ENCODE measurements around the gene ZBTB6. TPM values are rescaled to one million over a fixed set of nuclear protein-coding genes. Genes with fewer than 3 reads are reported as not detected.

ZBTB6 gene
- total RNA-seq, 2 experiments from 2014 or later = 7.7 to 8.0 TPM

GRCh38 chr9:122940749-122941581 lies 27.8 kb upstream of the ZBTB6 start, which contains the start of gene RABGAP1:
Gene RABGAP1 (plus strand): TSS chr9:122941020. CDS start chr9:122957060, 16,040 bp downstream.
- Mint-ChIP-seq H3K4me3 (peak within 1 kb of the TSS; percentile 96), H3K27ac (peak within 1 kb of the TSS; percentile 83), H3K4me1 (ENCODE audit: low read depth) (peaks cover 38% of the 10 kb centered on the region), H3K36me3 (ENCODE audit: low read depth) (peaks cover 14% of the 10 kb centered on the region), H3K9me3 (no peaks in the 10 kb centered on the region), H3K27me3 (ENCODE audit: low read depth) (no peaks in the 10 kb centered on the region)
- CTCF ChIA-PET = interaction anchor here (1.0 to 1.6 kb wide), 3 partner anchors 12 to 1596 kb away, joined by 4 read pairs; no protein-coding TSS in a partner anchor
- intact Hi-C loops (cut with micrococcal nuclease) = loop anchor here (1.0 to 5.0 kb wide), 7 partner anchors 10 to 381 kb away; partner anchors contain the start of genes PDCL, RC3H2, STRBP and ZBTB26
- DNase-seq = peak; percentile 99

GRCh38 chr9:122940454-122940748 lies 27.3 kb upstream of the ZBTB6 start:
- H3K9me3 Mint-ChIP-seq = no peaks in the 10 kb centered on the region
- peak overlapping the region; percentile 96 for H3K4me3 Mint-ChIP-seq
- CTCF ChIA-PET = interaction anchor here (1.0 to 1.6 kb wide), 3 partner anchors 11 to 1597 kb away, joined by 4 read pairs; no protein-coding TSS in a partner anchor
- peaks cover 14% of the 10 kb centered on the region for H3K36me3 Mint-ChIP-seq (ENCODE audit: low read depth)
- peak overlapping the region; percentile 71 for H3K27ac Mint-ChIP-seq
- intact Hi-C loops (cut with micrococcal nuclease) = loop anchor here (1.0 to 5.0 kb wide), 7 partner anchors 9 to 382 kb away; partner anchors contain the start of genes PDCL, RC3H2, STRBP and ZBTB26
- no peaks in the 10 kb centered on the region for H3K27me3 Mint-ChIP-seq (ENCODE audit: low read depth)
- peaks cover 32% of the 10 kb centered on the region for H3K4me1 Mint-ChIP-seq (ENCODE audit: low read depth)
- no peak for DNase-seq

GRCh38 chr9:122939601-122940000 lies 26.5 kb upstream of the ZBTB6 start:
- Mint-ChIP-seq H3K9me3 (no peaks in the 10 kb centered on the region), H3K4me1 (ENCODE audit: low read depth) (peaks cover 30% of the 10 kb centered on the region), H3K27me3 (ENCODE audit: low read depth) (no peaks in the 10 kb centered on the region), H3K27ac (peak overlapping the region; percentile 24), H3K36me3 (ENCODE audit: low read depth) (peaks cover 14% of the 10 kb centered on the region), H3K4me3 (peak overlapping the region; percentile 2)
- no peak for DNase-seq
- CTCF ChIA-PET = interaction anchor here (1.6 kb wide), 1 partner anchor 10 kb away, joined by 4 read pairs; no protein-coding TSS in a partner anchor
- intact Hi-C loops (cut with micrococcal nuclease) = no loop called here

- Mint-ChIP-seq H3K9me3 (no peaks in the 10 kb centered on the region), H3K4me1 (ENCODE audit: low read depth) (peaks cover 23% of the 10 kb centered on the region), H3K27ac (no peak overlapping the region), H3K27me3 (ENCODE audit: low read depth) (no peaks in the 10 kb centered on the region), H3K4me3 (no peak overlapping the region), H3K36me3 (ENCODE audit: low read depth) (peaks cover 15% of the 10 kb centered on the region)
- intact Hi-C loops (cut with micrococcal nuclease) = no loop called here
- DNase-seq = no peak
- CTCF ChIA-PET = no interaction called here
Observed at GRCh38 chr9:122936883-122937282, 23.8 kb upstream of the ZBTB6 start.

GRCh38 chr9:122936464-122936863 lies 23.3 kb upstream of the ZBTB6 start:
- H3K27me3 Mint-ChIP-seq (ENCODE audit: low read depth) = no peaks in the 10 kb centered on the region
- no peak overlapping the region for H3K27ac Mint-ChIP-seq
- intact Hi-C loops (cut with micrococcal nuclease) = no loop called here
- CTCF ChIA-PET = no interaction called here
- peaks cover 19% of the 10 kb centered on the region for H3K4me1 Mint-ChIP-seq (ENCODE audit: low read depth)
- DNase-seq = no peak
- no peak overlapping the region for H3K4me3 Mint-ChIP-seq
- H3K9me3 Mint-ChIP-seq = no peaks in the 10 kb centered on the region
- H3K36me3 Mint-ChIP-seq (ENCODE audit: low read depth) = peaks cover 12% of the 10 kb centered on the region

DNA sequence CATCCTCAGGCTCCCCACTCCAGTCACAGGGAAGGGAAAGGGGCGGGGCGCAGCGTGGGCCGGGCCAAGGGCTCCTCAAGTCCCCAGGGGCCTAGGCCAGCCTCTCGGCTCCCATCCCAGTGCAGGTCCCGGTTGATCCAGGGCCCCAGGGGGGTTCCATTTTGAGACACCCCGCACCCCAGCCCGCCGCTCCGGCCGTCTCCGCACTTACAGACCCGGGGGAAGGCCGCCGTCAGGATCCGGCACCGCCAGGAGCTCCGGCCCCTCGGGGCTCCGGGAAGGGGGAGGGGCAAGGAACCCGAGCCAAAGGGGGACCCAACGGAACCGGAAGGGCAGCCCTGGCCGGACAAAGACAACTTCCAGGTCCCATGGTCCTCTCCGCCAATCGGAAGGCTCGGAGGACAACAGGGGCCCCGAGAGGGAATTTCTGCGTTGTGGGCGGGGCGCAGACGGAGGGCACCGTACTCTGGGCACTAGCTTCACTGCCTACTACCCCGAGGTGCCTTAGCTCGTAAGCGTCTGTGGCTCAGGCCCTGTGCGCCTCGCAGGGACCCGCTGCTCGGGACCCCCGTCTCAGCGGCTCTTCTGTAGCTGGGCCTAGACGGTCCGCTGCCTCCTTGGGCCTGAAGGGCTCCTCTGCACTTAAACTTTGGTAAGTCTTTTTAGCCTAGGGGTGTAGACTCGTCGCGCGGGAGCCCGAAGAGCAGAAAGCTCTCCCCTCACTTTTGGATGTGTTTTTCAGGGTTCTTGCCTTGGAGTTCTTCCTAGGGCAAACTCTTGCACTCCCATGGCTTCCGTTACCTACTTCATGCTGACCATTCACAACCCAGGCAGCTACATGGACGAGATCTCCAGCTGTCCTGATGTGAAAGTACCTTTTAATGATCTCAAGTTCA lies 18.4 kb upstream of the ZBTB6 start, which contains the start of gene ZBTB26:
TSS of gene ZBTB26 (minus strand) at position 287 of the 896 bp plus-strand sequence. CDS start 11,578 bp downstream, outside the sequence.
- DNase-seq = peak; percentile 93
- Mint-ChIP-seq H3K27me3 (ENCODE audit: low read depth) (no peaks in the 10 kb centered on the region), H3K36me3 (ENCODE audit: low read depth) (peaks cover 2% of the 10 kb centered on the region), H3K9me3 (no peaks in the 10 kb centered on the region), H3K4me1 (ENCODE audit: low read depth) (peaks cover 10% of the 10 kb centered on the region), H3K4me3 (no peak within 1 kb of the TSS), H3K27ac (peak within 1 kb of the TSS; percentile 84)
- CTCF ChIA-PET = interaction anchor here (0.5 to 2.8 kb wide), 4 partner anchors 11 to 96 kb away, joined by 3 to 9 read pairs (median 5); partner anchors contain the start of gene ZBTB6
- intact Hi-C loops (cut with micrococcal nuclease) = loop anchor here (1.0 kb wide), 4 partner anchors 9 to 667 kb away; partner anchors contain the start of genes MRRF, RBM18, RC3H2 and ZBTB6

DNA sequence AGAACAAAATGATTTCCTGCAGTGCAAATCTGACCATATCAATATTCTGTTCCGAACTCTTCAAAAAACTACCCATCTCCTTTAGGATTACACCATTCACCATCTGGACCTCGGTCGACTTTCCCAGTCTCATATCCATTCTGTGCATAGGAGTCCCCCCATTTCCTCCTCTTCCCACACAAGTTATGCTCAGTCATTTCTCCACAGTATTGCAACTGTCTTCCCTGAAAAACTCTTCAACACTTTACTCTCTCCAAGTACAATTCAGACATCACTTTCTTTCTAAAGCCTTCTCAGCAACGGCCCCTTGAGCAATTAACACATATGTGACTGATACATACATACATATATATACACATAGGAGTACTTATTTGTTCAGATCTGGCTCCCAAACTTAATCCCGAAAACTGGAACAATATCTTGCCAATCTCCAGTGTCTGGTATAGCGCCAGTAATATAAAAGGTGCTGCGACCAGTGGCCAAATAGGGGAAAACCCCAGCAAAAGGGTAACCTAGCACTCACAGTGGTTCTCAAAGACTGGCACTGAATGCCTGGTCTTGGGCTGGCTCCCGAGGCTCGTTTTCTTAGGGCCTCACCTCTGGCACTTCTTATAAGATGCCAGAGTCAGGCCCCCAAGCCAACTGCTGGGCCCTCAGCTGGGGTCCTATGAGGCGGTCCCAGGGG lies 17.6 kb upstream of the ZBTB6 start:
- Mint-ChIP-seq H3K27ac (peak overlapping the region; percentile 19), H3K4me3 (no peak overlapping the region), H3K9me3 (no peaks in the 10 kb centered on the region), H3K36me3 (ENCODE audit: low read depth) (peaks cover 2% of the 10 kb centered on the region), H3K27me3 (ENCODE audit: low read depth) (no peaks in the 10 kb centered on the region), H3K4me1 (ENCODE audit: low read depth) (peaks cover 10% of the 10 kb centered on the region)
- intact Hi-C loops (cut with micrococcal nuclease) = loop anchor here (1.0 kb wide), 4 partner anchors 10 to 666 kb away; partner anchors contain the start of genes MRRF, RBM18, RC3H2 and ZBTB6
- CTCF ChIA-PET = interaction anchor here (2.8 kb wide), 1 partner anchor 18 kb away, joined by 9 read pairs; the partner anchor contains the start of gene ZBTB6
- no peak for DNase-seq

DNA sequence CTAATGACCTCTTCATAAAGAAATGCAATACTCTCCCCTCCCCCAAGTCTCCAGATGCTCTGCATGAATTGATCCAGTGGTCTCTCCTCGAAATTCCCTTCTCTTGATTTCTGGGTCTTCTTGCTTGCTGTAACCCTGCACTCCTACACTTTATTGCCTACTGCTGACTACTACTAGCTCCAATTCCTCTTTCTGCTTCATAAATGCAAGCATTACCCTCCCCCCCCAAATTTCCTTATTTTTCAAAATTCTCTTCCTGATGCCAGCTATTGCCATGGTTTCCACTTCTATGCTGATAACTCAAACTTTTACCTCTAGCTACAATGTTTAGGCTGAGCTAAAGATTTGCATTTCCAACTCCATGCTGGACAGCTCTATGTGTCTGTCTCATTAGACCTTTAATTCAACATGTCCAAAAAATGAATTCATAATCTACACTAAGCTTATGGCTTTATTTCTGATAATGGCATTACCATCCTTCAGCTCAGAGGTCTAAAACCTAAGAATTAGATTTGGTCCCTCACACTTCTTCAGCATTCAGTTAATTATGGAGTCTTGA lies 16.8 kb upstream of the ZBTB6 start:
- intact Hi-C loops (cut with micrococcal nuclease) = no loop called here
- Mint-ChIP-seq H3K9me3 (no peaks in the 10 kb centered on the region), H3K27ac (no peak overlapping the region), H3K36me3 (ENCODE audit: low read depth) (peaks cover 2% of the 10 kb centered on the region), H3K4me1 (ENCODE audit: low read depth) (peaks cover 10% of the 10 kb centered on the region), H3K27me3 (ENCODE audit: low read depth) (no peaks in the 10 kb centered on the region), H3K4me3 (no peak overlapping the region)
- CTCF ChIA-PET = interaction anchor here (0.7 to 2.8 kb wide), 3 partner anchors 10 to 59 kb away, joined by 4 to 9 read pairs (median 4); partner anchors contain the start of gene ZBTB6
- no peak for DNase-seq

- Mint-ChIP-seq H3K27me3 (ENCODE audit: low read depth) (no peaks in the 10 kb centered on the region), H3K36me3 (ENCODE audit: low read depth) (peaks cover under 1% of the 10 kb centered on the region), H3K4me3 (no peak overlapping the region), H3K27ac (no peak overlapping the region), H3K9me3 (no peaks in the 10 kb centered on the region), H3K4me1 (ENCODE audit: low read depth) (peaks cover 4% of the 10 kb centered on the region)
- intact Hi-C loops (cut with micrococcal nuclease) = no loop called here
- CTCF ChIA-PET = interaction anchor here (0.7 kb wide), 1 partner anchor 125 kb away, joined by 6 read pairs; no protein-coding TSS in a partner anchor
- DNase-seq = no peak
Observed at GRCh38 chr9:122923947-122924346, 10.8 kb upstream of the ZBTB6 start.

GRCh38 chr9:122922713-122923112 lies 9.6 kb upstream of the ZBTB6 start:
- Mint-ChIP-seq H3K27me3 (ENCODE audit: low read depth) (no peaks in the 10 kb centered on the region), H3K36me3 (ENCODE audit: low read depth) (peaks cover 5% of the 10 kb centered on the region), H3K4me1 (ENCODE audit: low read depth) (peaks cover 4% of the 10 kb centered on the region), H3K9me3 (no peaks in the 10 kb centered on the region), H3K4me3 (no peak overlapping the region), H3K27ac (no peak overlapping the region)
- intact Hi-C loops (cut with micrococcal nuclease) = no loop called here
- CTCF ChIA-PET = interaction anchor here (1.3 kb wide), 1 partner anchor 87 kb away, joined by 3 read pairs; no protein-coding TSS in a partner anchor
- no peak for DNase-seq

GRCh38 chr9:122918310-122918709 lies 5.2 kb upstream of the ZBTB6 start:
- Mint-ChIP-seq H3K4me3 (no peak overlapping the region), H3K4me1 (ENCODE audit: low read depth) (peaks cover 5% of the 10 kb centered on the region), H3K27me3 (ENCODE audit: low read depth) (no peaks in the 10 kb centered on the region), H3K27ac (no peak overlapping the region), H3K9me3 (no peaks in the 10 kb centered on the region), H3K36me3 (ENCODE audit: low read depth) (peaks cover 5% of the 10 kb centered on the region)
- intact Hi-C loops (cut with micrococcal nuclease) = no loop called here
- CTCF ChIA-PET = no interaction called here
- no peak for DNase-seq
